GM19452 (cell line): Measurements from ENCODE around the gene TRAPPC10.

Experiments used
- ATAC-seq: cut with Tn5 transposase; IDR thresholded peaks from one replicate; pipeline ENCODE4 v1.9.1; 2021; ENCODE audit not compliant: unreplicated experiment

Gene TRAPPC10

GRCh38 chr21:44002511-44002910, 9.6 kb upstream of the TRAPPC10 start:
- ATAC-seq = no peak

- ATAC-seq = no peak
Observed at GRCh38 chr21:44003307-44003966, 8.7 kb upstream of the TRAPPC10 start.

- no peak for ATAC-seq
Observed at GRCh38 chr21:44005071-44005470, 7.0 kb upstream of the TRAPPC10 start.

- no peak for ATAC-seq
Observed at GRCh38 chr21:44005593-44005992, 6.5 kb upstream of the TRAPPC10 start.

GRCh38 chr21:44006017-44006619, 6.0 kb upstream of the TRAPPC10 start:
- no peak for ATAC-seq

- no peak for ATAC-seq
Observed at GRCh38 chr21:44006656-44007055, 5.5 kb upstream of the TRAPPC10 start.

GRCh38 chr21:44010429-44010828, 1.7 kb upstream of the TRAPPC10 start:
- no peak for ATAC-seq

GRCh38 chr21:44011123-44011522, 986 bp upstream of the TRAPPC10 start:
- ATAC-seq = no peak

GRCh38 chr21:44012474-44013379, 618 bp downstream of the TRAPPC10 start:
- ATAC-seq = peak; percentile 79

- no peak for ATAC-seq
Observed at GRCh38 chr21:44013380-44014088, 1.4 kb downstream of the TRAPPC10 start.

- ATAC-seq = no peak
Observed at GRCh38 chr21:44017601-44018000, 5.5 kb downstream of the TRAPPC10 start.

GRCh38 chr21:44018127-44018526, 6.0 kb downstream of the TRAPPC10 start:
- no peak for ATAC-seq

GRCh38 chr21:44018813-44019567, 6.9 kb downstream of the TRAPPC10 start:
- no peak for ATAC-seq

GRCh38 chr21:44019568-44019958, 7.5 kb downstream of the TRAPPC10 start:
- ATAC-seq = no peak

GRCh38 chr21:44020551-44020950, 8.4 kb downstream of the TRAPPC10 start:
- no peak for ATAC-seq

- no peak for ATAC-seq
Observed at GRCh38 chr21:44021064-44021463, 9.0 kb downstream of the TRAPPC10 start.

- ATAC-seq = no peak
Observed at GRCh38 chr21:44024257-44024656, 12.1 kb downstream of the TRAPPC10 start.

GRCh38 chr21:44024887-44025353, 12.8 kb downstream of the TRAPPC10 start:
- no peak for ATAC-seq

GRCh38 chr21:44027607-44028286, 15.6 kb downstream of the TRAPPC10 start:
- no peak for ATAC-seq

- no peak for ATAC-seq
Observed at GRCh38 chr21:44028287-44028659, 16.2 kb downstream of the TRAPPC10 start.
